Stimulated activated naive CD8-positive, alpha-beta T cell treated with anti-CD3 and anti-CD28 coated beads, Interleukin-15, Interleukin-2, amounts not matched to agents 100 ng/mL and 50 ng/mL, for 24 hours (primary cell): Measurements from ENCODE around the gene OR6F1.

ENCODE experiments used
- H3K27ac Mint-ChIP-seq: one replicate; pipeline ENCODE4 v1.8.0; 2021; ENCODE audit warnings: mild to moderate bottlenecking, mixed read lengths
- H3K27me3 Mint-ChIP-seq: one replicate; pipeline ENCODE4 v1.8.0; 2021; ENCODE audit warnings: mixed read lengths
- H3K36me3 Mint-ChIP-seq: one replicate; pipeline ENCODE4 v1.8.0; 2021; ENCODE audit warnings: low read depth, mixed read lengths
- H3K4me1 Mint-ChIP-seq: one replicate; pipeline ENCODE4 v1.8.0; 2021; ENCODE audit warnings: low read depth, mixed read lengths
- H3K4me3 Mint-ChIP-seq: one replicate; pipeline ENCODE4 v1.8.0; 2021; ENCODE audit warnings: mild to moderate bottlenecking, mixed read lengths
- H3K9me3 Mint-ChIP-seq: one replicate; pipeline ENCODE4 v1.8.0; 2021; ENCODE audit warnings: mixed read lengths

The OR6F1 gene

GRCh38 chr1:247680171-247680570 is 36.3 kb downstream of the OR6F1 start:
- Mint-ChIP-seq H3K27me3 (no peaks in the 10 kb centered on the region), H3K4me1 (no peaks in the 10 kb centered on the region)

GRCh38 chr1:247679639-247680038 is 36.8 kb downstream of the OR6F1 start, which contains the start of gene OR13G1:
Gene OR13G1, minus strand, starts transcription at chr1:247679739. Its CDS starts 6,698 bp downstream, at chr1:247673041.
- Mint-ChIP-seq H3K4me3 (no peak within 1 kb of the TSS), H3K27me3 (no peaks in the 10 kb centered on the region), H3K36me3 (no peaks in the 10 kb centered on the region), H3K4me1 (no peaks in the 10 kb centered on the region), H3K27ac (no peak within 1 kb of the TSS), H3K9me3 (no peaks in the 10 kb centered on the region)

More at GRCh38 chr1:247680171-247680570, 36.3 kb downstream of the OR6F1 start:
- H3K9me3 Mint-ChIP-seq: no peaks in the 10 kb centered on the region
- H3K27ac Mint-ChIP-seq: no peak overlapping the region
- no peaks in the 10 kb centered on the region for H3K36me3 Mint-ChIP-seq
- no peak overlapping the region for H3K4me3 Mint-ChIP-seq

DNA sequence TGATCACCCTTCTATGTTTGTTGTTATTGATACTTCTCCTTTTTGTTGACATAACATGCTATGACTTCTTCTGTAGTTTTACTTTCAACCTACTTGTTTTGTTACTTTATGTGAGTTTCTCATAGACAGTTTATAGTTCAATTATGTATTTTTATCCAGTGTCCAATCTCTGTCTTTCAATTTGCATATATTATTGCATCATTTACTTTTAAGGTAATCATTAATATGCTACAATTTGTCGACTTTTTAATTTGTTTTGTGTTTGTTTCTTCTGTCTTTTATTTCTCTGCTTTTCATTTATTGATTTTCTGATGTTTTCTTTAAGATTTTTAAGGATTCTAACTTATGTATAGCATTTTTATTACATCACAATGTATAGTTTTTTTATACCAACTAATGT is 47.2 kb downstream of the OR6F1 start:
- no peaks in the 10 kb centered on the region for H3K4me1 Mint-ChIP-seq
- H3K27me3 Mint-ChIP-seq: peaks cover 3% of the 10 kb centered on the region
- H3K4me3 Mint-ChIP-seq: no peak overlapping the region
- H3K9me3 Mint-ChIP-seq: peaks cover 5% of the 10 kb centered on the region
- H3K36me3 Mint-ChIP-seq: no peaks in the 10 kb centered on the region
- H3K27ac Mint-ChIP-seq: no peak overlapping the region
